Suprapubic skin (tissue), 3 donors: ENCODE data around the gene LOXHD1.

ENCODE experiments used
- POLR2A ChIP-seq, 2 donors: fragments of 450-650 bp; IDR thresholded peaks; one replicate each; pipeline ENCODE4 v1.6.1; 2017; ENCODE audit warnings: antibody characterized with exemption in 2 of 2, mild to moderate bottlenecking in 2 of 2, moderate library complexity in 2 of 2
- TF ChIP-seq, protein P1 (sequence below), 2 donors: fragments of 200-600 bp in 1 of 2; fragments of 450-650 bp in 1 of 2; sonication (generic) in 1 of 2; IDR thresholded peaks; one replicate each; pipeline ENCODE4 v1.5.1; 2016 to 2019; ENCODE audit warnings: antibody characterized with exemption in 2 of 2, mild to moderate bottlenecking in 1 of 2, moderate library complexity in 1 of 2

- TF ChIP-seq, protein P1, sequence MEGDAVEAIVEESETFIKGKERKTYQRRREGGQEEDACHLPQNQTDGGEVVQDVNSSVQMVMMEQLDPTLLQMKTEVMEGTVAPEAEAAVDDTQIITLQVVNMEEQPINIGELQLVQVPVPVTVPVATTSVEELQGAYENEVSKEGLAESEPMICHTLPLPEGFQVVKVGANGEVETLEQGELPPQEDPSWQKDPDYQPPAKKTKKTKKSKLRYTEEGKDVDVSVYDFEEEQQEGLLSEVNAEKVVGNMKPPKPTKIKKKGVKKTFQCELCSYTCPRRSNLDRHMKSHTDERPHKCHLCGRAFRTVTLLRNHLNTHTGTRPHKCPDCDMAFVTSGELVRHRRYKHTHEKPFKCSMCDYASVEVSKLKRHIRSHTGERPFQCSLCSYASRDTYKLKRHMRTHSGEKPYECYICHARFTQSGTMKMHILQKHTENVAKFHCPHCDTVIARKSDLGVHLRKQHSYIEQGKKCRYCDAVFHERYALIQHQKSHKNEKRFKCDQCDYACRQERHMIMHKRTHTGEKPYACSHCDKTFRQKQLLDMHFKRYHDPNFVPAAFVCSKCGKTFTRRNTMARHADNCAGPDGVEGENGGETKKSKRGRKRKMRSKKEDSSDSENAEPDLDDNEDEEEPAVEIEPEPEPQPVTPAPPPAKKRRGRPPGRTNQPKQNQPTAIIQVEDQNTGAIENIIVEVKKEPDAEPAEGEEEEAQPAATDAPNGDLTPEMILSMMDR (IDR thresholded peaks at IDR 0.05) = no peak
- no peak for TF ChIP-seq POLR2A (IDR thresholded peaks at IDR 0.05)
Observed at GRCh38 chr18:46469186-46469915, 187.7 kb downstream of the LOXHD1 start.
